ENCODE data around the gene MMP2.

DNA sequence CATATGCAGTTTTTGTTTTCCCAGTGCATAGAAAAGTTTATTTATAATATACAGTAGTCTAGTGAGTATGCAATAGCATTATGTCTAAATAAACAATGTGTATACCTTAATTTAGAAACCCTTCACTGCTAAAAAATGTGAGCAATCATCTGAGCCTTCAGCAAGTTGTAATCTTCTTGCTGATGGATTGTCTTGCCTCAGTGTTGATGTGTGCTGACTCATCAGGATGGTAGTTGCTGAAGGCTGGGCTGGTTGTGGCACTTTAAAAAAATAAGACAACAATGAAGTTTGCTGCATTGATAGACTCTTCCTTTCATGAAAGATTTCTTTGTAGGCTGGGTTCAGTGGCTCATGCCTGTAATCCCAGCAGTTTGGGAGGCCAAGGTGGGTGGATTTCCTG lies 73.6 kb downstream of the MMP2 start:
- TF ChIP-seq, protein P1, sequence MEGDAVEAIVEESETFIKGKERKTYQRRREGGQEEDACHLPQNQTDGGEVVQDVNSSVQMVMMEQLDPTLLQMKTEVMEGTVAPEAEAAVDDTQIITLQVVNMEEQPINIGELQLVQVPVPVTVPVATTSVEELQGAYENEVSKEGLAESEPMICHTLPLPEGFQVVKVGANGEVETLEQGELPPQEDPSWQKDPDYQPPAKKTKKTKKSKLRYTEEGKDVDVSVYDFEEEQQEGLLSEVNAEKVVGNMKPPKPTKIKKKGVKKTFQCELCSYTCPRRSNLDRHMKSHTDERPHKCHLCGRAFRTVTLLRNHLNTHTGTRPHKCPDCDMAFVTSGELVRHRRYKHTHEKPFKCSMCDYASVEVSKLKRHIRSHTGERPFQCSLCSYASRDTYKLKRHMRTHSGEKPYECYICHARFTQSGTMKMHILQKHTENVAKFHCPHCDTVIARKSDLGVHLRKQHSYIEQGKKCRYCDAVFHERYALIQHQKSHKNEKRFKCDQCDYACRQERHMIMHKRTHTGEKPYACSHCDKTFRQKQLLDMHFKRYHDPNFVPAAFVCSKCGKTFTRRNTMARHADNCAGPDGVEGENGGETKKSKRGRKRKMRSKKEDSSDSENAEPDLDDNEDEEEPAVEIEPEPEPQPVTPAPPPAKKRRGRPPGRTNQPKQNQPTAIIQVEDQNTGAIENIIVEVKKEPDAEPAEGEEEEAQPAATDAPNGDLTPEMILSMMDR (IDR thresholded peaks at IDR 0.05) = no peak
- TF ChIP-seq POLR2A (IDR thresholded peaks at IDR 0.05) = no peak
- TF ChIP-seq POLR2AphosphoS5 (IDR thresholded peaks at IDR 0.05) = no peak
- no peak for TF ChIP-seq EP300 (IDR thresholded peaks at IDR 0.05)
